Measurements from ENCODE around the gene CCDC13.

DNA sequence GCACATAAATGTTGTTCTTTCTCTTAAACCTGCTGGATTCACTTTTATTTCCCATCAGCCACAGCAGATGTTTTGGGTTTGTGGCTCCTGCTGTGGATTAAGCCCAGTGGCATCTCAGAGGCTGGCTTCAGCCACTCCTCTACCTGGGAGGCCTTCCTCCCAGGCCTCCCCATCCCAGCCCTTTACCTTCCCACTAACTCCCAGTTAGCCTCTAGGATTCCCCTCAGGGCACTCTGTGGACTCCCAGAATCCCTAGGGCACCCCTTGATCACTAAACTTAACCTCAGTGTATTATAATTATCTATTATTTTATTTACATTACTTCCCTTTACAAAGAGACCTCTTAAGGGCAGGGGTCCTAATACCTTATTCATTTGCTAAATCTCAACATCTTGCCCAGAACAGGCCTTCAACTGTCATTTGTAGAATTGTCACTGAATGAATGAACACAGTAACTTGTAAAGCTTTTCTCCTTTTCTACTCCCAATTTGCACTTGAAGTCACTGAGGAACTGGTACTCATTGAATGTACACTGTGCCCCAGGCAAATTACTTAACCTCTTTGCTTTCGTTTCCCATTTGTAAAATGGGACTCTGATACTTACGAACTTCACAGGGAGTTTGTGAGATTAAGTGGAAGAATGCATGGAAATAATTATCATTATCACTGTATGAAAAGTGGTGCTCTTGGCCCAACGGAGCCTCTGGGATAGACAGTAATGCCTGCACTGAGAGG is 8.3 kb downstream of the CCDC13 start:
- TF ChIP-seq, protein P1, sequence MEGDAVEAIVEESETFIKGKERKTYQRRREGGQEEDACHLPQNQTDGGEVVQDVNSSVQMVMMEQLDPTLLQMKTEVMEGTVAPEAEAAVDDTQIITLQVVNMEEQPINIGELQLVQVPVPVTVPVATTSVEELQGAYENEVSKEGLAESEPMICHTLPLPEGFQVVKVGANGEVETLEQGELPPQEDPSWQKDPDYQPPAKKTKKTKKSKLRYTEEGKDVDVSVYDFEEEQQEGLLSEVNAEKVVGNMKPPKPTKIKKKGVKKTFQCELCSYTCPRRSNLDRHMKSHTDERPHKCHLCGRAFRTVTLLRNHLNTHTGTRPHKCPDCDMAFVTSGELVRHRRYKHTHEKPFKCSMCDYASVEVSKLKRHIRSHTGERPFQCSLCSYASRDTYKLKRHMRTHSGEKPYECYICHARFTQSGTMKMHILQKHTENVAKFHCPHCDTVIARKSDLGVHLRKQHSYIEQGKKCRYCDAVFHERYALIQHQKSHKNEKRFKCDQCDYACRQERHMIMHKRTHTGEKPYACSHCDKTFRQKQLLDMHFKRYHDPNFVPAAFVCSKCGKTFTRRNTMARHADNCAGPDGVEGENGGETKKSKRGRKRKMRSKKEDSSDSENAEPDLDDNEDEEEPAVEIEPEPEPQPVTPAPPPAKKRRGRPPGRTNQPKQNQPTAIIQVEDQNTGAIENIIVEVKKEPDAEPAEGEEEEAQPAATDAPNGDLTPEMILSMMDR (conservative IDR thresholded peaks at IDR 0.05 in 1 of 2, IDR thresholded peaks at IDR 0.05 in 1 of 2; ENCODE audit: low read depth in 1 of 2, low read length in 2 of 2), result no peak
- TF ChIP-seq EZH2 (IDR thresholded peaks at IDR 0.05; ENCODE audit: low read length, missing control alignments), result no peak
